H9 (cell line): ENCODE measurements around the gene CHST15. TPM values are rescaled to one million over a fixed set of nuclear protein-coding genes. Genes with fewer than 3 reads are reported as not detected.

ENCODE experiments used
- DNase-seq: peaks from one replicate; pipeline ENCODE4 v3.0.0-alpha.2; 2017
- H2AFZ ChIP-seq: one replicate; pipeline ENCODE4 v1.6.1; 2013; ENCODE audit warnings: mild to moderate bottlenecking, low read length, control low read depth, moderate library complexity
- H2AK5ac ChIP-seq: 2 replicates; pipeline ENCODE4 v1.6.1; 2013; ENCODE audit warnings: low read length, control low read depth, mixed read lengths; ENCODE audit not compliant: insufficient read length
- H2BK120ac ChIP-seq: one replicate; pipeline ENCODE4 v1.6.1; 2013; ENCODE audit warnings: low read depth, mild to moderate bottlenecking, low read length, control low read depth, inconsistent platforms; ENCODE audit not compliant: poor library complexity, severe bottlenecking
- H2BK12ac ChIP-seq: 2 replicates; pipeline ENCODE4 v1.6.1; 2013; ENCODE audit warnings: low read length, control low read depth, mixed read lengths, low read depth; ENCODE audit not compliant: insufficient read length
- H2BK15ac ChIP-seq: 2 replicates; pipeline ENCODE4 v1.6.1; 2013; ENCODE audit warnings: low read depth, low read length, control low read depth
- H2BK20ac ChIP-seq: one replicate; pipeline ENCODE4 v1.6.1; 2013; ENCODE audit warnings: low read depth, mild to moderate bottlenecking, low read length, control low read depth, inconsistent platforms; ENCODE audit not compliant: poor library complexity, severe bottlenecking
- H2BK5ac ChIP-seq: 2 replicates; pipeline ENCODE4 v1.6.1; 2013; ENCODE audit warnings: low read length, control low read depth, mixed read lengths; ENCODE audit not compliant: insufficient read length
- H3K14ac ChIP-seq: 2 replicates; pipeline ENCODE4 v1.6.1; 2013; ENCODE audit warnings: low read length, control low read depth; ENCODE audit not compliant: insufficient read depth
- H3K18ac ChIP-seq: 2 replicates; pipeline ENCODE4 v1.6.1; 2013; ENCODE audit warnings: low read depth, mild to moderate bottlenecking, mixed read lengths, low read length, control low read depth; ENCODE audit not compliant: insufficient read length
- H3K23ac ChIP-seq: 2 replicates; pipeline ENCODE4 v1.6.1; 2013; ENCODE audit warnings: low read length, control low read depth, mixed read lengths, low read depth; ENCODE audit not compliant: insufficient read length
- H3K23me2 ChIP-seq: 2 replicates; pipeline ENCODE4 v1.6.1; 2013; ENCODE audit warnings: low read depth, mild to moderate bottlenecking, mixed read lengths, low read length, control low read depth; ENCODE audit not compliant: insufficient read length, poor library complexity, severe bottlenecking
- H3K27ac ChIP-seq: 2 replicates; pipeline ENCODE4 v1.5.1; 2013; ENCODE audit warnings: low read length, control low read depth, mixed read lengths, low read depth; ENCODE audit not compliant: insufficient read length
- H3K27me3 ChIP-seq: 2 replicates; pipeline ENCODE4 v1.6.1; 2013; ENCODE audit warnings: low read length, control low read depth, inconsistent platforms; ENCODE audit not compliant: insufficient read depth
- H3K4ac ChIP-seq: 2 replicates; pipeline ENCODE4 v1.6.1; 2013; ENCODE audit warnings: low read depth, mild to moderate bottlenecking, control low read depth, inconsistent platforms, low read length, moderate library complexity
- H3K4me1 ChIP-seq: 2 replicates; pipeline ENCODE4 v1.6.1; 2013; ENCODE audit warnings: low read length, control low read depth, inconsistent platforms; ENCODE audit not compliant: insufficient read depth
- H3K4me2 ChIP-seq: 2 replicates; pipeline ENCODE4 v1.6.1; 2013; ENCODE audit warnings: low read length, control low read depth, mixed read lengths; ENCODE audit not compliant: insufficient read length, insufficient read depth
- H3K56ac ChIP-seq: 2 replicates; pipeline ENCODE4 v1.6.1; 2013; ENCODE audit warnings: low read depth, mild to moderate bottlenecking, mixed read lengths, low read length, control low read depth; ENCODE audit not compliant: insufficient read length
- H3K79me1 ChIP-seq: 2 replicates; pipeline ENCODE4 v1.6.1; 2013; ENCODE audit warnings: low read depth, mild to moderate bottlenecking, moderate library complexity, low read length, control low read depth, inconsistent platforms; ENCODE audit not compliant: insufficient read depth, poor library complexity, severe bottlenecking
- H3K79me2 ChIP-seq: 2 replicates; pipeline ENCODE4 v1.6.1; 2013; ENCODE audit warnings: low read length, control low read depth, inconsistent platforms; ENCODE audit not compliant: insufficient read depth
- H3K9ac ChIP-seq: 2 replicates; pipeline ENCODE4 v1.6.1; 2013; ENCODE audit warnings: low read length, control low read depth, mixed read lengths; ENCODE audit not compliant: insufficient read length; ENCODE audit errors: extremely low read depth
- H3K9me3 ChIP-seq: one replicate; pipeline ENCODE4 v1.6.1; 2013; ENCODE audit warnings: low read depth, low read length, inconsistent platforms; ENCODE audit not compliant: control insufficient read depth
- H3T11ph ChIP-seq: one replicate; pipeline ENCODE4 v1.6.1; 2013; ENCODE audit warnings: mild to moderate bottlenecking, low read length, control low read depth, inconsistent platforms
- H4K20me1 ChIP-seq: one replicate; pipeline ENCODE4 v1.6.1; 2013; ENCODE audit not compliant: control insufficient read depth, insufficient read length, insufficient read depth
- H4K5ac ChIP-seq: 2 replicates; pipeline ENCODE4 v1.6.1; 2013; ENCODE audit warnings: low read depth, mild to moderate bottlenecking, mixed read lengths, low read length, control low read depth; ENCODE audit not compliant: insufficient read length
- H4K8ac ChIP-seq: replicated peaks from 2 replicates; pipeline ENCODE4 v1.6.1; 2013; ENCODE audit warnings: low read length, control low read depth, mixed read lengths, low read depth; ENCODE audit not compliant: insufficient read length
- H4K91ac ChIP-seq: 2 replicates; pipeline ENCODE4 v1.6.1; 2013; ENCODE audit warnings: low read depth, mild to moderate bottlenecking, moderate library complexity, mixed read lengths, low read length, control low read depth; ENCODE audit not compliant: insufficient read length
- H3K27ac Mint-ChIP-seq, 3 experiments: 2 replicates in 2 of 3; 3 replicates in 1 of 3; pipeline ENCODE4 v1.8.0; 2020 to 2021; ENCODE audit warnings: mixed read lengths in 3 of 3, mild to moderate bottlenecking in 1 of 3, moderate library complexity in 1 of 3
- H3K27me3 Mint-ChIP-seq: 2 replicates; pipeline ENCODE4 v1.8.0; 2021; ENCODE audit warnings: low read depth, mild to moderate bottlenecking, moderate library complexity, mixed read lengths
- H3K36me3 Mint-ChIP-seq, 3 experiments: 2 replicates in 2 of 3; 3 replicates in 1 of 3; pipeline ENCODE4 v1.8.0; 2020 to 2021; ENCODE audit warnings: low read depth in 3 of 3, mixed read lengths in 3 of 3; ENCODE audit not compliant: insufficient read depth in 1 of 3
- H3K4me1 Mint-ChIP-seq, 2 experiments: 2 replicates each; pipeline ENCODE4 v1.8.0; 2020; ENCODE audit warnings: mixed read lengths in 2 of 2
- H3K4me3 Mint-ChIP-seq, 2 experiments: 2 replicates in 1 of 2; 3 replicates in 1 of 2; pipeline ENCODE4 v1.8.0; 2020 to 2021; ENCODE audit warnings: mild to moderate bottlenecking in 2 of 2, mixed read lengths in 2 of 2, moderate library complexity in 1 of 2
- H3K9me3 Mint-ChIP-seq, 2 experiments: 2 replicates in 1 of 2; 3 replicates in 1 of 2; pipeline ENCODE4 v1.8.0; 2020; ENCODE audit warnings: mild to moderate bottlenecking in 2 of 2, mixed read lengths in 2 of 2, moderate library complexity in 1 of 2
- CTCF ChIP-seq: fragments of 200-600 bp; sonication (generic); conservative IDR thresholded peaks from 3 replicates; pipeline ENCODE4 v1.8.0; 2021; ENCODE audit warnings: antibody characterized with exemption, mild to moderate bottlenecking
- WGBS: extraction: QIAGEN DNeasy Blood & Tissue Kit; methylation state at CpG from one replicate; pipeline ENCODE4 v1.1.7; 2013; ENCODE audit warnings: missing lambda C conversion rate, low lambda C conversion rate, mixed read lengths; ENCODE audit not compliant: insufficient read length; ENCODE audit errors: extremely low coverage; 5-methylcytosine and 5-hydroxymethylcytosine counted together
- total RNA-seq: library from RNA; stranded (reverse); gene quantifications from 2 replicates; pipeline ENCODE4 v1.2.1, GENCODE V29; 2021

Gene CHST15
- total RNA-seq, 1 experiment from 2014 or later = 8.7 TPM

- WGBS = no CpG with 5 or more reads among the region's 12 CpGs
- no peaks in the 10 kb centered on the region for H4K20me1 ChIP-seq
- Mint-ChIP-seq H3K4me1 (peaks cover 40 to 50% of the 10 kb centered on the region in 2 experiments), H3K36me3 (no peaks in the 10 kb centered on the region), H3K27ac (peak overlapping the region in 2 of 3 experiments; percentile 46 to 67; a peak in 5 of 7 replicates), H3K9me3 (no peaks in the 10 kb centered on the region), H3K27me3 (peaks cover 1% of the 10 kb centered on the region; the same call in 1 of the 2 replicates), H3K4me3 (peak overlapping the region in 1 of 2 experiments; percentile 28; a peak in 3 of 5 replicates)
- H3K18ac ChIP-seq = no peak overlapping the region
- no peaks in the 10 kb centered on the region for H3K23me2 ChIP-seq
- no peak overlapping the region for H3K4ac ChIP-seq
- H2AFZ ChIP-seq = no peak overlapping the region
- no peak overlapping the region for H3T11ph ChIP-seq
- no peak overlapping the region for H2AK5ac ChIP-seq
- no peaks in the 10 kb centered on the region for H3K79me1 ChIP-seq
- no peak overlapping the region for H2BK20ac ChIP-seq
- no peak overlapping the region for H4K8ac ChIP-seq
- H3K14ac ChIP-seq = no peak overlapping the region
- no peak overlapping the region for H2BK5ac ChIP-seq
- no peak overlapping the region for H2BK120ac ChIP-seq
- no peak for TF ChIP-seq CTCF
- no peak overlapping the region for H4K91ac ChIP-seq
- DNase-seq = no peak
- peak overlapping the region; percentile 10 for H3K4me2 ChIP-seq
- peaks cover 5% of the 10 kb centered on the region; the same call in 1 of the 2 replicates for H3K4me1 ChIP-seq
- H3K9ac ChIP-seq = no peak overlapping the region
- H3K23ac ChIP-seq = no peak overlapping the region
- H2BK15ac ChIP-seq = no peak overlapping the region
- no peak overlapping the region for H4K5ac ChIP-seq
- no peaks in the 10 kb centered on the region for H3K79me2 ChIP-seq
- no peaks in the 10 kb centered on the region for H3K27me3 ChIP-seq
- no peak overlapping the region for H2BK12ac ChIP-seq
- H3K27ac ChIP-seq = no peak overlapping the region
- H3K9me3 ChIP-seq = no peaks in the 10 kb centered on the region
- H3K56ac ChIP-seq = no peak overlapping the region
Observed at GRCh38 chr10:124066126-124066700, 27.2 kb downstream of the CHST15 start.
